NCI-H1930 (cell line): ENCODE results near the gene DDX27.
A peak's percentile ranks its signal among the peaks of the same experiment; 100 is the strongest.

Experiments
- DNase-seq, 2 experiments: peaks; one replicate each; lab custom pipeline; 2025; lab: John Stamatoyannopoulos, UW

DDX27 gene

GRCh38 chr20:49278818-49279676 is 59.8 kb downstream of the DDX27 start:
- DNase-seq, result peak in 1 of 2 experiments; percentile 26

GRCh38 chr20:49279677-49280462 is 60.7 kb downstream of the DDX27 start:
- no peak for DNase-seq

- DNase-seq, result no peak
These were observed 61.3 kb downstream of the DDX27 start for GRCh38 chr20:49280463-49281058.

GRCh38 chr20:49281059-49281912 is 62.1 kb downstream of the DDX27 start:
- DNase-seq, result no peak

GRCh38 chr20:49281913-49282467 is 62.8 kb downstream of the DDX27 start:
- no peak for DNase-seq

- DNase-seq, result no peak
These were observed 63.5 kb downstream of the DDX27 start for GRCh38 chr20:49282584-49283171.

- DNase-seq, result no peak
These were observed 64.0 kb downstream of the DDX27 start for GRCh38 chr20:49283176-49283702.

- no peak for DNase-seq
These were observed 64.7 kb downstream of the DDX27 start for GRCh38 chr20:49283703-49284625.

- DNase-seq, result no peak
These were observed 65.6 kb downstream of the DDX27 start for GRCh38 chr20:49284818-49285217.

- DNase-seq, result no peak
These were observed 66.0 kb downstream of the DDX27 start for GRCh38 chr20:49285233-49285668.

GRCh38 chr20:49285813-49286494 is 66.7 kb downstream of the DDX27 start:
- DNase-seq, result no peak

- DNase-seq, result no peak
These were observed 67.7 kb downstream of the DDX27 start for GRCh38 chr20:49286689-49287551.

- no peak for DNase-seq
These were observed 68.5 kb downstream of the DDX27 start for GRCh38 chr20:49287555-49288249.

GRCh38 chr20:49288250-49288751 is 69.1 kb downstream of the DDX27 start:
- no peak for DNase-seq

GRCh38 chr20:49288784-49289696 is 69.8 kb downstream of the DDX27 start:
- no peak for DNase-seq

GRCh38 chr20:49290608-49291191 is 71.5 kb downstream of the DDX27 start:
- no peak for DNase-seq
